ENCODE measurements around the gene CHD2.

The CHD2 gene

DNA sequence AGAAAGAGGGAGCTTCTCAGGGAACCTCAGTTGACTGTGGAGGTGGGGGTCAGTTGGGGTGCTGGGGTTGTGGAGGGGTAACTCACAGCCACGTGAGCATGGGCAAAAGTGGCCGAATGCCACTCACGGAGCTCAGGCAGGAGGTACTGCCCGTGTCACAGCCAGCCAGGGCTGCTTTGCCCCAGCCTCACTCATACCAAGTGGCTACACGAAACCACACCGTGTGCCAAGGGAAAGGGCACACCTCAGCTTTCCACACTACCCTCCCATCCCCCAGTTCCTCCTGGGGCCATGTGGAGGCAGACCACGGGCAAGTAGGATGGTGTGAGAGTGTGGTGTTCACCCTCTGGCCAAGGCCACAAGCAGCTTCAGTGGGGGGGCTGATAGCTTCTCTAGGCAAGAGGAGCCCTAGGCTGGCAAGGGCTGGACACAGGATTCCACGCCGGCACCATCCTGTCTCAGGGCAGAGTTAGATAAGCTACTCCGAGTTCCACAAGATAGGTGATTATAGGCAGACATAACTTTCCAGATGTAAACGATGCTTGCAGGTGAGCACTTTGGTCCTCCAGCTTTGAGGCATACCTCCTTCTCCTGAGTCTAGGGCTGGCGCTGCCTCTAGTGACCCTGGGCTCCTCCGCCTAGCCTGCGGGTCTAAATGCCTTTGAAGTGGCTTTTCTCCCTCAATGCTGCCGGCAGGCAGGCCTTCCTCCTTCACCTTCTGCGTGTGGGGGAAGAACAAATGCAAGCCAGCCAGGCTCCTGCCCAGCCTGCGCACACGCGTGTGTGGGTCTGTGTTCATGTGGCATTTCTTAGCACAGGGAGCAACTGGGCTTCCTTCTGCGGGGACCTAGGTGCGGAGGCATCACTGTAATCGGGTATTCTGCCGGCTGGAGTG is 163.9 kb downstream of the CHD2 start:
- Histone ChIP-seq H3K4me3 (ENCODE audit: low read depth, low read length) (no peak overlapping the region), H3K27ac (no peak overlapping the region), H3K36me3 (no peaks in the 10 kb centered on the region), H3K9me3 (ENCODE audit: severe bottlenecking) (no peaks in the 10 kb centered on the region), H3K27me3 (ENCODE audit: insufficient read depth, low read depth, severe bottlenecking) (no peaks in the 10 kb centered on the region)
- TF ChIP-seq, protein P1, sequence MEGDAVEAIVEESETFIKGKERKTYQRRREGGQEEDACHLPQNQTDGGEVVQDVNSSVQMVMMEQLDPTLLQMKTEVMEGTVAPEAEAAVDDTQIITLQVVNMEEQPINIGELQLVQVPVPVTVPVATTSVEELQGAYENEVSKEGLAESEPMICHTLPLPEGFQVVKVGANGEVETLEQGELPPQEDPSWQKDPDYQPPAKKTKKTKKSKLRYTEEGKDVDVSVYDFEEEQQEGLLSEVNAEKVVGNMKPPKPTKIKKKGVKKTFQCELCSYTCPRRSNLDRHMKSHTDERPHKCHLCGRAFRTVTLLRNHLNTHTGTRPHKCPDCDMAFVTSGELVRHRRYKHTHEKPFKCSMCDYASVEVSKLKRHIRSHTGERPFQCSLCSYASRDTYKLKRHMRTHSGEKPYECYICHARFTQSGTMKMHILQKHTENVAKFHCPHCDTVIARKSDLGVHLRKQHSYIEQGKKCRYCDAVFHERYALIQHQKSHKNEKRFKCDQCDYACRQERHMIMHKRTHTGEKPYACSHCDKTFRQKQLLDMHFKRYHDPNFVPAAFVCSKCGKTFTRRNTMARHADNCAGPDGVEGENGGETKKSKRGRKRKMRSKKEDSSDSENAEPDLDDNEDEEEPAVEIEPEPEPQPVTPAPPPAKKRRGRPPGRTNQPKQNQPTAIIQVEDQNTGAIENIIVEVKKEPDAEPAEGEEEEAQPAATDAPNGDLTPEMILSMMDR (IDR thresholded peaks at IDR 0.05; ENCODE audit: low read depth, low read length) = no peak
- no peak for DNase-seq

- Histone ChIP-seq H3K27me3 (ENCODE audit: insufficient read depth, low read depth, severe bottlenecking) (no peaks in the 10 kb centered on the region), H3K27ac (no peak overlapping the region)
- TF ChIP-seq, protein P1 (IDR thresholded peaks at IDR 0.05; ENCODE audit: low read depth, low read length) = no peak
Observed at GRCh38 chr15:93065641-93066045, 165.5 kb downstream of the CHD2 start.

DNA sequence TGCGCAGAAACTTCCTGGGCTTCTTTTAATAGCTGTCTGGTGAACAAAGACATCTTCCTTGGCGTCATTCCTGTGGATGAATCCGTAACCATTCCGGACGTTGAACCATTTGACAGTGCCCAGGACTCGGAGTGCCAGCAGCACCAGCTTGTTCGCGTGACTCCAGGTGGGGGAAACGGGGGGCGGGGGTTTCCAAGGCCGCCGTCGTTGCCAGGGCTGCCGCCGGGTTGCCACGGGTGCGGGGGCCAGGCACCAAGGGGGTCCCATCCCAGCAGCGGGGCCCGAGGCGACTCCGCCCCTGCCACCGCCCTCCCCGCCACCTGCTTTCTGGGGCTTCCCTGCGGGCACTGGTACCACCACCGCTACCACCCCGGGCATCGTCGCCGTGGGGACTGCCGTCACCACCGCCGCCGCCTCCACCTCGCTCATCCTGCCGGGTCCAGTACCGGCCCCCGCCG is 166.1 kb downstream of the CHD2 start:
- no peaks in the 10 kb centered on the region for H3K36me3 ChIP-seq

More at GRCh38 chr15:93065641-93066045, 165.5 kb downstream of the CHD2 start:
- H3K4me3 ChIP-seq (ENCODE audit: low read depth, low read length) = no peak overlapping the region
- DNase-seq = no peak
- no peaks in the 10 kb centered on the region for H3K9me3 ChIP-seq (ENCODE audit: severe bottlenecking)
- H3K36me3 ChIP-seq = no peaks in the 10 kb centered on the region

GRCh38 chr15:93066834-93067648 is 166.9 kb downstream of the CHD2 start:
- H3K36me3 ChIP-seq = no peaks in the 10 kb centered on the region
- H3K27ac ChIP-seq = no peak overlapping the region
- H3K27me3 ChIP-seq (ENCODE audit: insufficient read depth, low read depth, severe bottlenecking) = peaks cover 10% of the 10 kb centered on the region
- H3K9me3 ChIP-seq (ENCODE audit: severe bottlenecking) = no peaks in the 10 kb centered on the region
- DNase-seq = no peak
- no peak overlapping the region for H3K4me3 ChIP-seq (ENCODE audit: low read depth, low read length)
- TF ChIP-seq, protein P1 (IDR thresholded peaks at IDR 0.05; ENCODE audit: low read depth, low read length) = no peak

More for the DNA sequence above, 166.1 kb downstream of the CHD2 start:
- DNase-seq = no peak
- Histone ChIP-seq H3K27ac (no peak overlapping the region), H3K9me3 (ENCODE audit: severe bottlenecking) (no peaks in the 10 kb centered on the region), H3K4me3 (ENCODE audit: low read depth, low read length) (no peak overlapping the region), H3K27me3 (ENCODE audit: insufficient read depth, low read depth, severe bottlenecking) (peaks cover 2% of the 10 kb centered on the region)
- TF ChIP-seq, protein P1 (IDR thresholded peaks at IDR 0.05; ENCODE audit: low read depth, low read length) = no peak

GRCh38 chr15:93067649-93068085 is 167.5 kb downstream of the CHD2 start:
- Histone ChIP-seq H3K4me3 (ENCODE audit: low read depth, low read length) (no peak overlapping the region), H3K9me3 (ENCODE audit: severe bottlenecking) (no peaks in the 10 kb centered on the region), H3K27me3 (ENCODE audit: insufficient read depth, low read depth, severe bottlenecking) (peaks cover 16% of the 10 kb centered on the region), H3K36me3 (no peaks in the 10 kb centered on the region), H3K27ac (no peak overlapping the region)
- TF ChIP-seq, protein P1 (IDR thresholded peaks at IDR 0.05; ENCODE audit: low read depth, low read length) = no peak
- no peak for DNase-seq

Measured in WERI-Rb-1 (cell line).